ENCODE results near the gene XCR1.

- no peak for TF ChIP-seq CTCF (IDR thresholded peaks at IDR 0.05)
- TF ChIP-seq POLR2A (IDR thresholded peaks at IDR 0.05): no peak
- TF ChIP-seq POLR2AphosphoS5 (IDR thresholded peaks at IDR 0.05): no peak
Measured at GRCh38 chr3:46030626-46031025, 3.3 kb upstream of the XCR1 start.

All from sigmoid colon (tissue), 4 donors.